Natural killer cell (primary cell): ENCODE measurements around the gene SEC16A. TPM values are rescaled to one million over a fixed set of nuclear protein-coding genes. Genes with fewer than 3 reads are reported as not detected.

Source experiments
- ATAC-seq, 3 donors: fragments of 150-1000 bp in 2 of 3; fragments of 200-7000 bp in 1 of 3; cut with Tn5 transposase; 1 replicate in 1 of 3; 2 replicates in 2 of 3; pipeline ENCODE4 v1.10.0; 2021; ENCODE audit warnings: mild to moderate bottlenecking in 2 of 3, moderate library complexity in 2 of 3
- DNase-seq, 2 donors: peaks; one replicate each; pipeline versions ENCODE4 v3.0.0 to v3.0.0-alpha.2; 2013 to 2021; ENCODE audit warnings: mixed read lengths in 1 of 2
- H3K27ac ChIP-seq: one replicate; pipeline ENCODE4 v1.5.1; 2013; ENCODE audit warnings: mild to moderate bottlenecking, low read length
- H3K27me3 ChIP-seq: one replicate; pipeline ENCODE4 v1.6.1; 2013; ENCODE audit warnings: low read length; ENCODE audit not compliant: control insufficient read depth, insufficient read depth
- H3K36me3 ChIP-seq: one replicate; pipeline ENCODE4 v1.6.1; 2013; ENCODE audit warnings: low read length; ENCODE audit not compliant: control insufficient read depth, insufficient read depth
- H3K4me1 ChIP-seq: one replicate; pipeline ENCODE4 v1.6.1; 2013; ENCODE audit warnings: low read length; ENCODE audit not compliant: control insufficient read depth, insufficient read depth
- H3K4me3 ChIP-seq: one replicate; pipeline ENCODE4 v1.5.1; 2013; ENCODE audit warnings: low read length
- H3K9me3 ChIP-seq: one replicate; pipeline ENCODE4 v1.6.1; 2013; ENCODE audit warnings: low read length; ENCODE audit not compliant: control insufficient read depth, insufficient read depth
- H3K27ac Mint-ChIP-seq, 2 donors: one replicate each; pipeline ENCODE4 v1.8.0; 2022; ENCODE audit warnings: mild to moderate bottlenecking in 2 of 2, mixed read lengths in 2 of 2, moderate library complexity in 1 of 2
- H3K27me3 Mint-ChIP-seq, 2 donors: one replicate each; pipeline ENCODE4 v1.8.0; 2022; ENCODE audit warnings: low read depth in 2 of 2, mixed read lengths in 2 of 2
- H3K36me3 Mint-ChIP-seq: one replicate; pipeline ENCODE4 v1.8.0; 2022; ENCODE audit warnings: mixed read lengths
- H3K4me1 Mint-ChIP-seq, 2 donors: one replicate each; pipeline ENCODE4 v1.8.0; 2022; ENCODE audit warnings: mixed read lengths in 2 of 2
- H3K4me3 Mint-ChIP-seq: one replicate; pipeline ENCODE4 v1.8.0; 2022; ENCODE audit warnings: mild to moderate bottlenecking, moderate library complexity, mixed read lengths
- H3K9me3 Mint-ChIP-seq, 2 donors: one replicate each; pipeline ENCODE4 v1.8.0; 2022; ENCODE audit warnings: mixed read lengths in 2 of 2
- CTCF ChIP-seq: fragments of 200-600 bp; IDR thresholded peaks from one replicate; pipeline ENCODE4 v1.8.0; 2022; ENCODE audit warnings: antibody characterized with exemption
- WGBS: methylation state at CpG from one replicate; pipeline ENCODE4 v1.1.7; 2013; ENCODE audit warnings: missing lambda C conversion rate; ENCODE audit not compliant: insufficient coverage; 5-methylcytosine and 5-hydroxymethylcytosine counted together
- intact Hi-C: fragments of 100-400 bp; cut with micrococcal nuclease; formaldehyde crosslinking; loops from one replicate; pipeline ENCODE4 v1.14.2; 2022
- total RNA-seq, 4 donors: library from RNA; stranded (reverse); fragments of 120-200 nt in 1 of 4; gene quantifications; one replicate each; pipeline versions ENCODE4 v1.2.3 to v1.2.4, GENCODE V29; 2013 to 2022

SEC16A gene
- total RNA-seq, 3 donors from 2014 or later (not counting 1 experiment from before 2014, with no cell fraction given), result 84.3 to 89.0 (median 87.1) TPM

- no peak overlapping the region for H3K27ac Mint-ChIP-seq
- Histone ChIP-seq H3K27me3 (no peaks in the 10 kb centered on the region), H3K4me3 (no peak overlapping the region), H3K4me1 (peaks cover 31% of the 10 kb centered on the region), H3K36me3 (peaks cover 64% of the 10 kb centered on the region), H3K27ac (no peak overlapping the region), H3K9me3 (no peaks in the 10 kb centered on the region)
- WGBS, result 82% methylated on average over 10 of the region's 10 CpGs
- no peak overlapping the region for H3K4me3 Mint-ChIP-seq
- peak in 1 of 3 donors; percentile 18 for ATAC-seq
- H3K4me1 Mint-ChIP-seq, result peaks cover 4 to 6% of the 10 kb centered on the region in 2 donors
- no peaks in the 10 kb centered on the region for H3K9me3 Mint-ChIP-seq
- TF ChIP-seq CTCF, result no peak
- no peak for DNase-seq
- H3K36me3 Mint-ChIP-seq, result no peaks in the 10 kb centered on the region
- intact Hi-C loops, result no loop called here
- H3K27me3 Mint-ChIP-seq, result no peaks in the 10 kb centered on the region
Measured at GRCh38 chr9:136521537-136521936, 38.7 kb upstream of the SEC16A start.

- WGBS, result 94% methylated on average over 20 of the region's 20 CpGs
- Mint-ChIP-seq H3K36me3 (no peaks in the 10 kb centered on the region), H3K27me3 (no peaks in the 10 kb centered on the region), H3K4me3 (no peak overlapping the region), H3K9me3 (no peaks in the 10 kb centered on the region), H3K4me1 (peaks cover 0 to 4% of the 10 kb centered on the region in 2 donors), H3K27ac (no peak overlapping the region)
- peaks cover 18% of the 10 kb centered on the region for H3K4me1 ChIP-seq
- H3K9me3 ChIP-seq, result no peaks in the 10 kb centered on the region
- DNase-seq (no peak), ATAC-seq (no peak)
- no peak for TF ChIP-seq CTCF
- H3K36me3 ChIP-seq, result peaks cover 74% of the 10 kb centered on the region
- H3K27ac ChIP-seq, result no peak overlapping the region
- no peak overlapping the region for H3K4me3 ChIP-seq
- no peaks in the 10 kb centered on the region for H3K27me3 ChIP-seq
- intact Hi-C loops, result no loop called here
Measured at GRCh38 chr9:136520053-136520540, 37.3 kb upstream of the SEC16A start.

GRCh38 chr9:136519263-136520052 lies 36.6 kb upstream of the SEC16A start:
- Histone ChIP-seq H3K36me3 (peaks cover 81% of the 10 kb centered on the region), H3K4me1 (peaks cover 15% of the 10 kb centered on the region), H3K4me3 (no peak overlapping the region), H3K27ac (no peak overlapping the region), H3K9me3 (no peaks in the 10 kb centered on the region), H3K27me3 (no peaks in the 10 kb centered on the region)
- WGBS, result 95% methylated on average over 32 of the region's 32 CpGs
- no peak for TF ChIP-seq CTCF
- DNase-seq (no peak), ATAC-seq (no peak)
- intact Hi-C loops, result no loop called here
- H3K27me3 Mint-ChIP-seq, result no peaks in the 10 kb centered on the region
- H3K27ac Mint-ChIP-seq, result no peak overlapping the region
- H3K4me1 Mint-ChIP-seq, result peaks cover 0 to 4% of the 10 kb centered on the region in 2 donors
- H3K4me3 Mint-ChIP-seq, result no peak overlapping the region
- no peaks in the 10 kb centered on the region for H3K36me3 Mint-ChIP-seq
- H3K9me3 Mint-ChIP-seq, result no peaks in the 10 kb centered on the region
